MCF 10A (cell line): ENCODE data around the gene COL16A1. TPM values are rescaled to one million over a fixed set of nuclear protein-coding genes. Genes with fewer than 3 reads are reported as not detected.

Experiments
- BruUV-seq: library from RNA; stranded (reverse); fragments of 400-500 nt; replicated peaks from 2 replicates; lab custom pipeline; 2021; lab: Mats Ljungman, UMichigan
- CTCF ChIA-PET: fragments of 300-600 bp; sonication (Branson Sonifier 250); formaldehyde crosslinking; extraction: SDS; loops from one replicate; lab custom pipeline; 2021; ENCODE audit warnings: antibody characterized with exemption, inconsistent platforms; lab: Yijun Ruan, JAX
- POLR2A ChIA-PET: fragments of 300-600, 350-650 bp; sonication (Branson Sonifier 250); formaldehyde crosslinking; extraction: SDS; loops from one replicate; lab custom pipeline; 2020; ENCODE audit warnings: antibody characterized with exemption, inconsistent platforms; lab: Yijun Ruan, JAX
- DNase-seq: peaks from one replicate; pipeline ENCODE4 v3.0.0-alpha.2; 2018; ENCODE audit not compliant: unreplicated experiment
- H3K27ac Mint-ChIP-seq: one replicate; pipeline ENCODE4 v1.8.0; 2022; ENCODE audit warnings: mild to moderate bottlenecking, low read depth, mixed read lengths; ENCODE audit not compliant: unreplicated experiment
- H3K27me3 Mint-ChIP-seq: one replicate; pipeline ENCODE4 v1.8.0; 2022; ENCODE audit warnings: mixed read lengths; ENCODE audit not compliant: insufficient read depth, unreplicated experiment
- H3K36me3 Mint-ChIP-seq: one replicate; pipeline ENCODE4 v1.8.0; 2022; ENCODE audit warnings: mild to moderate bottlenecking, moderate library complexity, mixed read lengths; ENCODE audit not compliant: insufficient read depth, unreplicated experiment
- H3K4me1 Mint-ChIP-seq: one replicate; pipeline ENCODE4 v1.8.0; 2022; ENCODE audit warnings: mixed read lengths; ENCODE audit not compliant: insufficient read depth, unreplicated experiment
- H3K4me3 Mint-ChIP-seq: one replicate; pipeline ENCODE4 v1.8.0; 2022; ENCODE audit warnings: mild to moderate bottlenecking, moderate library complexity, mixed read lengths; ENCODE audit not compliant: unreplicated experiment
- H3K9me3 Mint-ChIP-seq: one replicate; pipeline ENCODE4 v1.8.0; 2022; ENCODE audit warnings: mixed read lengths; ENCODE audit not compliant: unreplicated experiment
- CTCF ChIP-seq: fragments of 200-600 bp; IDR thresholded peaks from one replicate; pipeline ENCODE4 v1.8.0; 2022; ENCODE audit warnings: antibody characterized with exemption, mild to moderate bottlenecking; ENCODE audit not compliant: unreplicated experiment
- intact Hi-C: fragments of 100-400 bp; cut with micrococcal nuclease; formaldehyde crosslinking; loops from 2 replicates; pipeline ENCODE4 v1.14.1; 2022
- total RNA-seq: library from RNA; stranded (reverse); gene quantifications from 2 replicates; pipeline ENCODE4 v1.2.3, GENCODE V29; 2022

The COL16A1 gene
- total RNA-seq, 1 experiment from 2014 or later, result 42.1 TPM

GRCh38 chr1:31650161-31651088 lies 53.4 kb downstream of the COL16A1 start:
- Mint-ChIP-seq H3K27me3 (no peaks in the 10 kb centered on the region), H3K9me3 (no peaks in the 10 kb centered on the region), H3K27ac (no peak overlapping the region), H3K36me3 (peaks cover 6% of the 10 kb centered on the region), H3K4me1 (no peaks in the 10 kb centered on the region), H3K4me3 (no peak overlapping the region)
- POLR2A ChIA-PET, result interaction anchor here (0.6 to 2.2 kb wide), 7 partner anchors 9 to 138 kb away, joined by 3 to 7 read pairs (median 5); no protein-coding TSS in a partner anchor
- TF ChIP-seq CTCF, result no peak
- no peak for DNase-seq
- no TSS peak for BruUV-seq
- CTCF ChIA-PET, result interaction anchor here (0.6 to 2.3 kb wide), 4 partner anchors 14 to 140 kb away, joined by 3 to 24 read pairs (median 5); no protein-coding TSS in a partner anchor
- intact Hi-C loops, result no loop called here

GRCh38 chr1:31648641-31649357 lies 55.0 kb downstream of the COL16A1 start:
- no peak for DNase-seq
- H3K9me3 Mint-ChIP-seq, result no peaks in the 10 kb centered on the region

GRCh38 chr1:31648190-31648589 lies 55.6 kb downstream of the COL16A1 start:
- ChIA-PET POLR2A (interaction anchor here (1.3 to 2.7 kb wide), 2 partner anchors 10 kb away, joined by 3 to 9 read pairs; no protein-coding TSS in a partner anchor), CTCF (interaction anchor here (0.6 to 0.8 kb wide), 7 partner anchors 9 to 98 kb away, joined by 3 to 4 read pairs (median 3); no protein-coding TSS in a partner anchor)
- DNase-seq, result no peak
- TF ChIP-seq CTCF, result no peak
- no peak overlapping the region for H3K4me3 Mint-ChIP-seq
- no peaks in the 10 kb centered on the region for H3K4me1 Mint-ChIP-seq
- peaks cover 8% of the 10 kb centered on the region for H3K36me3 Mint-ChIP-seq
- H3K27ac Mint-ChIP-seq, result no peak overlapping the region
- no peaks in the 10 kb centered on the region for H3K27me3 Mint-ChIP-seq
- H3K9me3 Mint-ChIP-seq, result no peaks in the 10 kb centered on the region
- intact Hi-C loops, result no loop called here
- BruUV-seq, result no TSS peak

More at GRCh38 chr1:31648641-31649357, 55.0 kb downstream of the COL16A1 start:
- no TSS peak for BruUV-seq
- intact Hi-C loops, result no loop called here
- no peak overlapping the region for H3K27ac Mint-ChIP-seq
- CTCF ChIA-PET, result interaction anchor here (0.6 to 0.8 kb wide), 4 partner anchors 11 to 97 kb away, joined by 3 to 4 read pairs (median 4); no protein-coding TSS in a partner anchor
- H3K4me1 Mint-ChIP-seq, result no peaks in the 10 kb centered on the region
- TF ChIP-seq CTCF, result no peak
- POLR2A ChIA-PET, result no interaction called here
- H3K36me3 Mint-ChIP-seq, result peaks cover 12% of the 10 kb centered on the region
- H3K27me3 Mint-ChIP-seq, result no peaks in the 10 kb centered on the region
- H3K4me3 Mint-ChIP-seq, result no peak overlapping the region
